WTC11 (cell line): Measurements from ENCODE around the gene MRNIP. TPM values are rescaled to one million over a fixed set of nuclear protein-coding genes. Genes with fewer than 3 reads are reported as not detected.

Experiments
- ATAC-seq: fragments of 200-7000 bp; cut with Tn5 transposase; 2 replicates; pipeline ENCODE4 v1.10.0; 2021; ENCODE audit warnings: mild to moderate bottlenecking, moderate library complexity
- CTCF ChIA-PET: fragments of 300-600 bp; sonication (Branson Sonifier 250); formaldehyde crosslinking; loops from one replicate; lab custom pipeline; 2021; ENCODE audit warnings: antibody characterized with exemption; lab: Charles Lee
- POLR2A ChIA-PET: fragments of 350-600 bp; sonication (Branson Sonifier 250); formaldehyde crosslinking; loops from one replicate; lab custom pipeline; 2021; ENCODE audit warnings: antibody characterized with exemption; lab: Charles Lee
- DNase-seq: peaks from one replicate; pipeline ENCODE4 v3.0.0; 2021; ENCODE audit warnings: low spot score
- H3K27ac Mint-ChIP-seq: 2 replicates; pipeline ENCODE4 v1.8.0; 2021; ENCODE audit warnings: mixed read lengths
- H3K27me3 Mint-ChIP-seq: 2 replicates; pipeline ENCODE4 v1.8.0; 2021; ENCODE audit warnings: low read depth, mild to moderate bottlenecking, moderate library complexity, mixed read lengths
- H3K36me3 Mint-ChIP-seq: 2 replicates; pipeline ENCODE4 v1.8.0; 2021; ENCODE audit warnings: mixed read lengths
- H3K4me1 Mint-ChIP-seq: 2 replicates; pipeline ENCODE4 v1.8.0; 2022; ENCODE audit warnings: mixed read lengths
- H3K4me3 Mint-ChIP-seq: 2 replicates; pipeline ENCODE4 v1.8.0; 2021; ENCODE audit warnings: mild to moderate bottlenecking, moderate library complexity, mixed read lengths
- H3K9me3 Mint-ChIP-seq: 2 replicates; pipeline ENCODE4 v1.8.0; 2021; ENCODE audit warnings: mixed read lengths
- ATF1 ChIP-seq: sonication (generic); formaldehyde crosslinking; IDR thresholded peaks from 2 replicates; pipeline ENCODE4 v1.8.1; 2023; ENCODE audit warnings: mild to moderate bottlenecking, moderate library complexity, missing genetic modification reagents
- CREM ChIP-seq: sonication (generic); formaldehyde crosslinking; IDR thresholded peaks from 2 replicates; pipeline ENCODE4 v1.8.1; 2022; ENCODE audit warnings: mild to moderate bottlenecking, missing genetic modification reagents, moderate library complexity
- EMX1 ChIP-seq: fragments of 250-450 bp; sonication (Bioruptor Pico); IDR thresholded peaks from 2 replicates; pipeline ENCODE4 v1.8.0; 2021; ENCODE audit warnings: mild to moderate bottlenecking
- HMGA2 ChIP-seq: fragments of 250-450 bp; sonication (Bioruptor Pico); IDR thresholded peaks from 2 replicates; pipeline ENCODE4 v1.4.0; 2021; ENCODE audit warnings: mild to moderate bottlenecking, moderate library complexity
- JUN ChIP-seq: sonication (generic); formaldehyde crosslinking; IDR thresholded peaks from 2 replicates; pipeline ENCODE4 v1.8.0; 2023; ENCODE audit warnings: mild to moderate bottlenecking, missing genetic modification reagents
- MXD4 ChIP-seq: fragments of 250-450 bp; sonication (Bioruptor Pico); IDR thresholded peaks from 2 replicates; pipeline ENCODE4 v1.8.0; 2021; ENCODE audit warnings: mild to moderate bottlenecking, moderate library complexity, borderline replicate concordance
- NFATC4 ChIP-seq: fragments of 250-450 bp; sonication (Bioruptor Pico); IDR thresholded peaks from 2 replicates; pipeline ENCODE4 v1.9.0; 2021; ENCODE audit warnings: mild to moderate bottlenecking
- NFYB ChIP-seq: sonication (generic); formaldehyde crosslinking; conservative IDR thresholded peaks from 2 replicates; pipeline ENCODE4 v1.8.0; 2022; ENCODE audit warnings: low read depth, missing genetic modification reagents
- PRRX2 ChIP-seq: fragments of 250-450 bp; sonication (Bioruptor Pico); IDR thresholded peaks from 2 replicates; pipeline ENCODE4 v1.8.0; 2021; ENCODE audit warnings: mild to moderate bottlenecking
- SP1 ChIP-seq: sonication (generic); formaldehyde crosslinking; conservative IDR thresholded peaks from 2 replicates; pipeline ENCODE4 v1.8.1; 2022; ENCODE audit warnings: missing genetic modification reagents
- ZNF138 ChIP-seq: sonication (generic); formaldehyde crosslinking; conservative IDR thresholded peaks from 2 replicates; pipeline ENCODE4 v1.8.1; 2022; ENCODE audit warnings: mild to moderate bottlenecking, moderate library complexity, missing genetic modification reagents
- ZNF396 ChIP-seq: fragments of 250-450 bp; sonication (Bioruptor Pico); IDR thresholded peaks from 2 replicates; pipeline ENCODE4 v1.8.0; 2021; ENCODE audit warnings: mild to moderate bottlenecking, moderate library complexity, borderline replicate concordance
- ZNF423 ChIP-seq: fragments of 250-450 bp; sonication (Bioruptor Pico); IDR thresholded peaks from 2 replicates; pipeline ENCODE4 v2.1.2; 2022; ENCODE audit warnings: mild to moderate bottlenecking, moderate library complexity
- ZNF671 ChIP-seq: fragments of 250-450 bp; sonication (Bioruptor Pico); IDR thresholded peaks from 2 replicates; pipeline ENCODE4 v1.8.0; 2021; ENCODE audit warnings: mild to moderate bottlenecking
- total RNA-seq: library from RNA; stranded (reverse); gene quantifications from 3 replicates; pipeline ENCODE4 v1.2.3, GENCODE V29; 2021
- TF ChIP-seq, protein P1 (sequence below): sonication (generic); formaldehyde crosslinking; IDR thresholded peaks from 2 replicates; pipeline ENCODE4 v1.8.1; 2023; ENCODE audit warnings: mild to moderate bottlenecking, moderate library complexity, missing genetic modification reagents
- TF ChIP-seq, protein P2 (sequence below): sonication (generic); formaldehyde crosslinking; IDR thresholded peaks from 2 replicates; pipeline ENCODE4 v1.8.0; 2023; ENCODE audit warnings: missing genetic modification reagents, mild to moderate bottlenecking, borderline replicate concordance
- TF ChIP-seq, protein P3 (sequence below): fragments of 250-450 bp; sonication (Bioruptor Pico); conservative IDR thresholded peaks from 2 replicates; pipeline ENCODE4 v1.9.0; 2021; ENCODE audit warnings: mild to moderate bottlenecking
- TF ChIP-seq, protein P4 (sequence below): sonication (generic); formaldehyde crosslinking; IDR thresholded peaks from 2 replicates; pipeline ENCODE4 v1.8.0; 2022; ENCODE audit warnings: mild to moderate bottlenecking, missing genetic modification reagents
- TF ChIP-seq, protein P5 (sequence below): sonication (generic); formaldehyde crosslinking; IDR thresholded peaks from 2 replicates; pipeline ENCODE4 v1.8.0; 2022; ENCODE audit warnings: mild to moderate bottlenecking, missing genetic modification reagents
- TF ChIP-seq, protein P6 (sequence below): sonication (generic); formaldehyde crosslinking; IDR thresholded peaks from 2 replicates; pipeline ENCODE4 v1.8.1; 2022; ENCODE audit warnings: missing genetic modification reagents, borderline replicate concordance

MRNIP gene
- total RNA-seq, 1 experiment from 2014 or later, result 42.0 TPM

DNA sequence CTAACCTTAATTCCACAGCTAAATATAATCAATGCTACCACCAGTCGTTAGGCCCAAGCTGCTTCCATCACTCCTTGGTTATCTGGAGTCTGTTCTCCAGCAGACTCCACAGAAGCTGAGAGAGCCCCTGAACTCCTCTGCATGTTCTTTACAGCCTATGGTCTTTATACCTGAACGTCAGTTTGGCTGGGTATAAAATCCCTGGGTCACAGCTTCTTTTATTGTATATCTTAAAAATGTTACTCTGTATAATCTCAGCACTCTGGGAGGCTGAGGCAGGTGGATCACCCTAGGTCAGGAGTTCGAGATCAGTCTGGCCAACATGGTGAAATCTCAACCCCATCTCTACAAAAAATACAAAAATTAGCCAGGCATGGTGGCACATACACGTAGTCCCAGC lies 23.7 kb upstream of the MRNIP start:
- Mint-ChIP-seq H3K4me1 (no peaks in the 10 kb centered on the region), H3K27ac (no peak overlapping the region)
- POLR2A ChIA-PET, result no interaction called here
- ATAC-seq, result no peak
- TF ChIP-seq, protein P1, sequence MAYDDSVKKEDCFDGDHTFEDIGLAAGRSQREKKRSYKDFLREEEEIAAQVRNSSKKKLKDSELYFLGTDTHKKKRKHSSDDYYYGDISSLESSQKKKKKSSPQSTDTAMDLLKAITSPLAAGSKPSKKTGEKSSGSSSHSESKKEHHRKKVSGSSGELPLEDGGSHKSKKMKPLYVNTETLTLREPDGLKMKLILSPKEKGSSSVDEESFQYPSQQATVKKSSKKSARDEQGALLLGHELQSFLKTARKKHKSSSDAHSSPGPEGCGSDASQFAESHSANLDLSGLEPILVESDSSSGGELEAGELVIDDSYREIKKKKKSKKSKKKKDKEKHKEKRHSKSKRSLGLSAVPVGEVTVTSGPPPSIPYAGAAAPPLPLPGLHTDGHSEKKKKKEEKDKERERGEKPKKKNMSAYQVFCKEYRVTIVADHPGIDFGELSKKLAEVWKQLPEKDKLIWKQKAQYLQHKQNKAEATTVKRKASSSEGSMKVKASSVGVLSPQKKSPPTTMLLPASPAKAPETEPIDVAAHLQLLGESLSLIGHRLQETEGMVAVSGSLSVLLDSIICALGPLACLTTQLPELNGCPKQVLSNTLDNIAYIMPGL (CRISPR knock-in tag), result no peak
- TF ChIP-seq, protein P2, sequence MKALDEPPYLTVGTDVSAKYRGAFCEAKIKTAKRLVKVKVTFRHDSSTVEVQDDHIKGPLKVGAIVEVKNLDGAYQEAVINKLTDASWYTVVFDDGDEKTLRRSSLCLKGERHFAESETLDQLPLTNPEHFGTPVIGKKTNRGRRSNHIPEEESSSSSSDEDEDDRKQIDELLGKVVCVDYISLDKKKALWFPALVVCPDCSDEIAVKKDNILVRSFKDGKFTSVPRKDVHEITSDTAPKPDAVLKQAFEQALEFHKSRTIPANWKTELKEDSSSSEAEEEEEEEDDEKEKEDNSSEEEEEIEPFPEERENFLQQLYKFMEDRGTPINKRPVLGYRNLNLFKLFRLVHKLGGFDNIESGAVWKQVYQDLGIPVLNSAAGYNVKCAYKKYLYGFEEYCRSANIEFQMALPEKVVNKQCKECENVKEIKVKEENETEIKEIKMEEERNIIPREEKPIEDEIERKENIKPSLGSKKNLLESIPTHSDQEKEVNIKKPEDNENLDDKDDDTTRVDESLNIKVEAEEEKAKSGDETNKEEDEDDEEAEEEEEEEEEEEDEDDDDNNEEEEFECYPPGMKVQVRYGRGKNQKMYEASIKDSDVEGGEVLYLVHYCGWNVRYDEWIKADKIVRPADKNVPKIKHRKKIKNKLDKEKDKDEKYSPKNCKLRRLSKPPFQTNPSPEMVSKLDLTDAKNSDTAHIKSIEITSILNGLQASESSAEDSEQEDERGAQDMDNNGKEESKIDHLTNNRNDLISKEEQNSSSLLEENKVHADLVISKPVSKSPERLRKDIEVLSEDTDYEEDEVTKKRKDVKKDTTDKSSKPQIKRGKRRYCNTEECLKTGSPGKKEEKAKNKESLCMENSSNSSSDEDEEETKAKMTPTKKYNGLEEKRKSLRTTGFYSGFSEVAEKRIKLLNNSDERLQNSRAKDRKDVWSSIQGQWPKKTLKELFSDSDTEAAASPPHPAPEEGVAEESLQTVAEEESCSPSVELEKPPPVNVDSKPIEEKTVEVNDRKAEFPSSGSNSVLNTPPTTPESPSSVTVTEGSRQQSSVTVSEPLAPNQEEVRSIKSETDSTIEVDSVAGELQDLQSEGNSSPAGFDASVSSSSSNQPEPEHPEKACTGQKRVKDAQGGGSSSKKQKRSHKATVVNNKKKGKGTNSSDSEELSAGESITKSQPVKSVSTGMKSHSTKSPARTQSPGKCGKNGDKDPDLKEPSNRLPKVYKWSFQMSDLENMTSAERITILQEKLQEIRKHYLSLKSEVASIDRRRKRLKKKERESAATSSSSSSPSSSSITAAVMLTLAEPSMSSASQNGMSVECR, result no peak
- TF ChIP-seq NFATC4 (no peak), SP1 (CRISPR knock-in tag) (no peak), HMGA2 (CRISPR knock-in tag) (no peak), ATF1 (CRISPR knock-in tag) (no peak), PRRX2 (CRISPR knock-in tag) (no peak), ZNF396 (CRISPR knock-in tag) (no peak), ZNF423 (CRISPR knock-in tag) (no peak), EMX1 (CRISPR knock-in tag) (no peak), JUN (no peak), ZNF138 (CRISPR knock-in tag) (no peak), ZNF671 (CRISPR knock-in tag) (no peak), MXD4 (CRISPR knock-in tag) (no peak), NFYB (CRISPR knock-in tag) (no peak), CREM (no peak)
- TF ChIP-seq, protein P3, sequence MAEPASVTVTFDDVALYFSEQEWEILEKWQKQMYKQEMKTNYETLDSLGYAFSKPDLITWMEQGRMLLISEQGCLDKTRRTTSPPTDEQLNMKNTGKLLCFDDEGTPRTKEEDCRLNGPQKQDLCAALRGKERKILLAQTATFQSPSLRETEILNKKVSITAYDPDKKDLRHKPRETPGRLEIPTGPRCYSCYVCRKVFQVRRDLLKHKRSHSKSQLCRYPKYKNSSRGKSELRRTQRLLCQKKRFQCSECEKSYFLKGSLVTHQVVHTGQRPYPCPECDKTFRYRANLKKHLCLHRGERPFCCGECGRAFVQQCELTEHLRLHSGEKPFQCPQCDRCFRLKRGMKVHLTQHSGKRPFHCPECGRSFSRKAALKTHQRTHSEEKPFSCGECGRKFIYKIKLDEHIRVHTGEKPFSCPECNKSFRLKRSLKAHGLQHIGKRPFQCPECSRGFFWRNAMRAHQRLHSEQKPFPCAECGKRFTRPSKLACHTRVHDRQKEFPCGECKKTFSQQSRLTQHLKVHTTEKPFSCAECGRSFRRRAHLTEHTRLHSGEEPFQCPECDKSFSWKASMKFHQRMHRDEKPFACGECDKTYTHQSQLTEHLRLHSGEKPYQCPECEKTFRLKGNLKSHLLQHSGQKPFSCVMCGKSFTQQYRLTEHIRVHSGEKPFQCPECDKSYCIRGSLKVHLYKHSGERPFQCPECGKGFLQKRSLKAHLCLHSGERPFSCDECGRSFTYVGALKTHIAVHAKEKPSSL (CRISPR knock-in tag), result no peak
- TF ChIP-seq, protein P4, sequence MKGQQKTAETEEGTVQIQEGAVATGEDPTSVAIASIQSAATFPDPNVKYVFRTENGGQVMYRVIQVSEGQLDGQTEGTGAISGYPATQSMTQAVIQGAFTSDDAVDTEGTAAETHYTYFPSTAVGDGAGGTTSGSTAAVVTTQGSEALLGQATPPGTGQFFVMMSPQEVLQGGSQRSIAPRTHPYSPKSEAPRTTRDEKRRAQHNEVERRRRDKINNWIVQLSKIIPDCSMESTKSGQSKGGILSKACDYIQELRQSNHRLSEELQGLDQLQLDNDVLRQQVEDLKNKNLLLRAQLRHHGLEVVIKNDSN, result no peak
- TF ChIP-seq, protein P5, sequence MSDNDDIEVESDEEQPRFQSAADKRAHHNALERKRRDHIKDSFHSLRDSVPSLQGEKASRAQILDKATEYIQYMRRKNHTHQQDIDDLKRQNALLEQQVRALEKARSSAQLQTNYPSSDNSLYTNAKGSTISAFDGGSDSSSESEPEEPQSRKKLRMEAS (CRISPR knock-in tag), result no peak
- TF ChIP-seq, protein P6, sequence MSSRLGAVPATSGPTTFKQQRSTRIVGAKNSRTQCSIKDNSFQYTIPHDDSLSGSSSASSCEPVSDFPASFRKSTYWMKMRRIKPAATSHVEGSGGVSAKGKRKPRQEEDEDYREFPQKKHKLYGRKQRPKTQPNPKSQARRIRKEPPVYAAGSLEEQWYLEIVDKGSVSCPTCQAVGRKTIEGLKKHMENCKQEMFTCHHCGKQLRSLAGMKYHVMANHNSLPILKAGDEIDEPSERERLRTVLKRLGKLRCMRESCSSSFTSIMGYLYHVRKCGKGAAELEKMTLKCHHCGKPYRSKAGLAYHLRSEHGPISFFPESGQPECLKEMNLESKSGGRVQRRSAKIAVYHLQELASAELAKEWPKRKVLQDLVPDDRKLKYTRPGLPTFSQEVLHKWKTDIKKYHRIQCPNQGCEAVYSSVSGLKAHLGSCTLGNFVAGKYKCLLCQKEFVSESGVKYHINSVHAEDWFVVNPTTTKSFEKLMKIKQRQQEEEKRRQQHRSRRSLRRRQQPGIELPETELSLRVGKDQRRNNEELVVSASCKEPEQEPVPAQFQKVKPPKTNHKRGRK (CRISPR knock-in tag), result no peak
- TF ChIP-seq, all 79 proteins: peak for 0
- Mint-ChIP-seq H3K9me3 (peaks cover 28% of the 10 kb centered on the region), H3K36me3 (peaks cover 61% of the 10 kb centered on the region), H3K27me3 (peaks cover 2% of the 10 kb centered on the region; the same call in 1 of the 2 replicates), H3K4me3 (no peak overlapping the region)
- DNase-seq, result no peak
- CTCF ChIA-PET, result no interaction called here
